Muscle of leg (tissue), 11 donors: Measurements from ENCODE around the gene OBI1. TPM values are rescaled to one million over a fixed set of nuclear protein-coding genes. Genes with fewer than 3 reads are reported as not detected.
"Not testable (repeated sequence)": the region's sequence is repeated elsewhere in the genome, so short reads cannot be mapped to it uniquely, and the experiment has no call there.

Experiments used
- DNase-seq: peaks from one replicate; pipeline ENCODE4 v3.0.0; 2013
- H3K27ac ChIP-seq: one replicate; pipeline ENCODE4 v1.5.1; 2013; ENCODE audit warnings: mild to moderate bottlenecking, low read length, control low read depth
- H3K27me3 ChIP-seq: one replicate; pipeline ENCODE4 v1.6.1; 2013; ENCODE audit warnings: low read length; ENCODE audit not compliant: control insufficient read depth, insufficient read depth
- H3K36me3 ChIP-seq: one replicate; pipeline ENCODE4 v1.6.1; 2013; ENCODE audit warnings: low read length; ENCODE audit not compliant: control insufficient read depth, insufficient read depth
- H3K4me1 ChIP-seq: one replicate; pipeline ENCODE4 v1.6.1; 2013; ENCODE audit warnings: low read length; ENCODE audit not compliant: control insufficient read depth, insufficient read depth
- H3K4me3 ChIP-seq: one replicate; pipeline ENCODE4 v1.5.1; 2013; ENCODE audit warnings: low read length, control low read depth
- H3K9me3 ChIP-seq: replicated peaks from 2 replicates; pipeline ENCODE4 v1.6.1; 2013; ENCODE audit warnings: low read depth, low read length; ENCODE audit not compliant: control insufficient read depth
- WGBS: methylation state at CpG from one replicate; pipeline ENCODE4 v1.1.5; 2013; ENCODE audit warnings: missing lambda C conversion rate; ENCODE audit not compliant: insufficient coverage; 5-methylcytosine and 5-hydroxymethylcytosine counted together
- polyA plus RNA-seq, 8 donors: library from polyadenylated mRNA; unstranded; fragments of 120-200 nt; gene quantifications; one replicate each; pipeline versions ENCODE4 v1.2.1 to v1.2.3, GENCODE V29; 2013; ENCODE audit warnings: inconsistent platforms in 1 of 8, low replicate concordance in 1 of 8; ENCODE audit not compliant: insufficient read length in 8 of 8, insufficient read depth in 1 of 8
- total RNA-seq: library from RNA; stranded (reverse); fragments of 120-200 nt; gene quantifications from one replicate; pipeline ENCODE4 v1.2.4, GENCODE V29; 2013

The OBI1 gene
- total and polyA plus RNA-seq, 9 donors = 10.7 to 16.6 (median 14.4) TPM

GRCh38 chr13:78650717-78651083 lies 8.3 kb downstream of the OBI1 start:
- Histone ChIP-seq H3K36me3 (no peaks in the 10 kb centered on the region), H3K27ac (no peak overlapping the region), H3K27me3 (no peaks in the 10 kb centered on the region), H3K9me3 (no peaks in the 10 kb centered on the region), H3K4me1 (no peaks in the 10 kb centered on the region), H3K4me3 (no peak overlapping the region)
- WGBS = 100% methylated on average over 1 of the region's 2 CpGs
- DNase-seq = no peak

GRCh38 chr13:78649997-78650716 lies 8.8 kb downstream of the OBI1 start:
- no peak overlapping the region for H3K4me3 ChIP-seq
- 86% methylated on average over 2 of the region's 3 CpGs for WGBS
- no peaks in the 10 kb centered on the region for H3K4me1 ChIP-seq
- no peaks in the 10 kb centered on the region for H3K9me3 ChIP-seq
- no peaks in the 10 kb centered on the region for H3K27me3 ChIP-seq
- H3K27ac ChIP-seq = no peak overlapping the region
- DNase-seq = no peak
- no peaks in the 10 kb centered on the region for H3K36me3 ChIP-seq

GRCh38 chr13:78647109-78647678 lies 11.8 kb downstream of the OBI1 start:
- H3K9me3 ChIP-seq, H3K27me3 ChIP-seq, DNase-seq, H3K4me3 ChIP-seq, H3K36me3 ChIP-seq, H3K4me1 ChIP-seq, H3K27ac ChIP-seq: not testable (repeated sequence)
- 84% methylated on average over 4 of the region's 11 CpGs for WGBS

- Histone ChIP-seq H3K4me1 (no peaks in the 10 kb centered on the region), H3K4me3 (no peak overlapping the region), H3K9me3 (no peaks in the 10 kb centered on the region), H3K27ac (no peak overlapping the region), H3K27me3 (no peaks in the 10 kb centered on the region), H3K36me3 (peaks cover 10% of the 10 kb centered on the region)
- DNase-seq = no peak
- WGBS = 100% methylated on average over 1 of the region's 4 CpGs
Observed at GRCh38 chr13:78638216-78638615, 20.7 kb downstream of the OBI1 start.

- H3K27ac ChIP-seq = no peak overlapping the region
- no peak overlapping the region for H3K4me3 ChIP-seq
- DNase-seq = no peak
- peaks cover 15% of the 10 kb centered on the region for H3K36me3 ChIP-seq
- no peaks in the 10 kb centered on the region for H3K4me1 ChIP-seq
- H3K27me3 ChIP-seq = no peaks in the 10 kb centered on the region
- H3K9me3 ChIP-seq = no peaks in the 10 kb centered on the region
Observed at GRCh38 chr13:78636495-78636894, 22.5 kb downstream of the OBI1 start.

- no peak overlapping the region for H3K4me3 ChIP-seq
- H3K36me3 ChIP-seq = peaks cover 17% of the 10 kb centered on the region
- DNase-seq = peak; percentile 57
- H3K27ac ChIP-seq = no peak overlapping the region
- H3K4me1 ChIP-seq = no peaks in the 10 kb centered on the region
- WGBS = no CpG with 5 or more reads among the region's 4 CpGs
- no peaks in the 10 kb centered on the region for H3K27me3 ChIP-seq
- no peaks in the 10 kb centered on the region for H3K9me3 ChIP-seq
Observed at GRCh38 chr13:78632996-78633395, 26.0 kb downstream of the OBI1 start.

GRCh38 chr13:78631077-78631476 lies 27.9 kb downstream of the OBI1 start:
- peaks cover 15% of the 10 kb centered on the region for H3K36me3 ChIP-seq
- WGBS = no CpG with 5 or more reads among the region's 1 CpG
- no peaks in the 10 kb centered on the region for H3K27me3 ChIP-seq

GRCh38 chr13:78630511-78630910 lies 28.4 kb downstream of the OBI1 start:
- H3K27me3 ChIP-seq = no peaks in the 10 kb centered on the region
- H3K27ac ChIP-seq = no peak overlapping the region
- no peaks in the 10 kb centered on the region for H3K9me3 ChIP-seq
- peaks cover 15% of the 10 kb centered on the region for H3K36me3 ChIP-seq
- 60% methylated on average over 1 of the region's 1 CpG for WGBS
- no peak overlapping the region for H3K4me3 ChIP-seq
- DNase-seq = no peak
- H3K4me1 ChIP-seq = no peaks in the 10 kb centered on the region

More at GRCh38 chr13:78631077-78631476, 27.9 kb downstream of the OBI1 start:
- Histone ChIP-seq H3K27ac (no peak overlapping the region), H3K9me3 (no peaks in the 10 kb centered on the region), H3K4me3 (no peak overlapping the region), H3K4me1 (no peaks in the 10 kb centered on the region)
- no peak for DNase-seq

- H3K4me1 ChIP-seq = no peaks in the 10 kb centered on the region
- H3K27me3 ChIP-seq = no peaks in the 10 kb centered on the region
- H3K4me3 ChIP-seq = no peak overlapping the region
- peaks cover 7% of the 10 kb centered on the region for H3K36me3 ChIP-seq
- H3K9me3 ChIP-seq = no peaks in the 10 kb centered on the region
- DNase-seq = no peak
- no peak overlapping the region for H3K27ac ChIP-seq
- 100% methylated on average over 1 of the region's 2 CpGs for whole genome bisulfite sequencing
Observed at GRCh38 chr13:78625384-78625783, 33.6 kb downstream of the OBI1 start.

- no peak overlapping the region for H3K27ac ChIP-seq
- H3K36me3 ChIP-seq = peaks cover 5% of the 10 kb centered on the region
- H3K27me3 ChIP-seq = no peaks in the 10 kb centered on the region
- DNase-seq = no peak
- no peak overlapping the region for H3K4me3 ChIP-seq
- WGBS = no CpG with 5 or more reads among the region's 3 CpGs
- H3K4me1 ChIP-seq = no peaks in the 10 kb centered on the region
- H3K9me3 ChIP-seq = no peaks in the 10 kb centered on the region
Observed at GRCh38 chr13:78623132-78623531, 35.8 kb downstream of the OBI1 start.
